ENCODE results near the gene CYP26C1. TPM values are rescaled to one million over a fixed set of nuclear protein-coding genes. Genes with fewer than 3 reads are reported as not detected.
A peak's percentile ranks its signal among the peaks of the same experiment; 100 is the strongest.

The CYP26C1 gene
- total RNA-seq, 4 donors from 2014 or later, result 0.19 to 0.34 TPM; not detected in 2

- Histone ChIP-seq H3K4me3 (no peak overlapping the region), H3K27ac (no peak overlapping the region), H3K4me1 (peaks cover 0 to 13% (median 4%) of the 10 kb centered on the region in 3 donors), H3K36me3 (no peaks in the 10 kb centered on the region), H3K27me3 (peaks cover 0 to 14% (median 0%) of the 10 kb centered on the region in 4 donors), H3K9me3 (no peaks in the 10 kb centered on the region)
- WGBS, 2 donors, result 14 to 30% methylated on average over 1 of the region's 1 CpG
- intact Hi-C loops (cut with DNase I), result no loop called here
- TF ChIP-seq POLR2A (IDR thresholded peaks at IDR 0.05), result no peak
- no peak for TF ChIP-seq CTCF (IDR thresholded peaks at IDR 0.05)
- no peak for DNase-seq
Measured at GRCh38 chr10:93034426-93034825, 26.2 kb upstream of the CYP26C1 start.

DNA sequence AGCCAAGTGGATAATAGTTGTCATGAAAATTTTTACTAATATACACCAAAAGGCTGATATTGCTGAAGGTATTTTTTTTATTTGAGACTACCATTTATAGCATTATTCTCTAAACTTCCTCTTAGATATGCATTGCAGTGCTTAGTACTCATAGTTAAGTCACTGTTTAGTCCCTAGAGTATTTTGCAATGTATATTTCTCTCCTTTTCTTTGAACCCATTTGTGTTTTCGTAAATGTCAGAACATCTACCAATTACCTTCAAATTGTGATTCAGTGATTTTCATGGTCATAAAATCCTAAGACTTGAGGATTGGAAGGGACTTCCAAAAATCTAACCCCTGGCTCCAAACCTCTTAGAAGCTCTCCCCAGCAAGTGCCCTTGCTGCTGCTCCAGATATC lies 21.5 kb upstream of the CYP26C1 start:
- WGBS, 2 donors, result 96 to 100% methylated on average over 1 of the region's 1 CpG
- intact Hi-C loops (cut with DNase I), result no loop called here
- TF ChIP-seq CTCF (IDR thresholded peaks at IDR 0.05), result no peak
- no peak for TF ChIP-seq POLR2A (IDR thresholded peaks at IDR 0.05)
- Histone ChIP-seq H3K9me3 (no peaks in the 10 kb centered on the region), H3K4me3 (no peak overlapping the region), H3K27ac (no peak overlapping the region), H3K27me3 (peaks cover 0 to 5% (median 0%) of the 10 kb centered on the region in 4 donors), H3K36me3 (no peaks in the 10 kb centered on the region), H3K4me1 (peaks cover 0 to 9% (median 4%) of the 10 kb centered on the region in 3 donors)
- DNase-seq, result no peak

DNA sequence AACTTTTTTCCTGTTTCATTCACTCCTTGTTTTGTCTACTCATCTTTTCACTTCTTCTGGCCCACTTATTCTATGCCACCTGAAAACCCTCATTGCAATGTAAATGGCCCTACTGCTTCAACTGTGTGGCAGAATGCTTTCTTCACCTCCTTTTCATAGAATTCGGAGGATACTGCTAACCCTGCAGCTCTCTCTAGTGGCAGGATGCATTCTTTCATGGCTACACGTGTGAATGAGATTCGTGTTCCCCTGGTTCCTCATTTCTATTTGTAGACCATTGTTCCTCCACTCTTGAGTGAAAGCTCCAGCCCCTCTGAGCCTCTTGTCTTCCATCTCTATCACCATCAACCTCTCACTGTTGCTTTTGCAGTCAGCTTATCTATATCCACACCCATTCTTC lies 20.9 kb upstream of the CYP26C1 start:
- peaks cover 0 to 8% (median 3%) of the 10 kb centered on the region in 3 donors for H3K4me1 ChIP-seq
- H3K4me3 ChIP-seq, result no peak overlapping the region
- no peak overlapping the region for H3K27ac ChIP-seq
- H3K27me3 ChIP-seq, result peaks cover 0 to 5% (median 0%) of the 10 kb centered on the region in 4 donors
- no peaks in the 10 kb centered on the region for H3K9me3 ChIP-seq
- H3K36me3 ChIP-seq, result no peaks in the 10 kb centered on the region
- TF ChIP-seq CTCF (IDR thresholded peaks at IDR 0.05) (peak in 2 of 6 experiments; percentile 6 to 29), POLR2A (IDR thresholded peaks at IDR 0.05) (no peak)
- intact Hi-C loops (cut with DNase I), result no loop called here
- DNase-seq, result no peak
- 42 to 44% methylated on average over 3 of the region's 3 CpGs for WGBS, 2 donors

DNA sequence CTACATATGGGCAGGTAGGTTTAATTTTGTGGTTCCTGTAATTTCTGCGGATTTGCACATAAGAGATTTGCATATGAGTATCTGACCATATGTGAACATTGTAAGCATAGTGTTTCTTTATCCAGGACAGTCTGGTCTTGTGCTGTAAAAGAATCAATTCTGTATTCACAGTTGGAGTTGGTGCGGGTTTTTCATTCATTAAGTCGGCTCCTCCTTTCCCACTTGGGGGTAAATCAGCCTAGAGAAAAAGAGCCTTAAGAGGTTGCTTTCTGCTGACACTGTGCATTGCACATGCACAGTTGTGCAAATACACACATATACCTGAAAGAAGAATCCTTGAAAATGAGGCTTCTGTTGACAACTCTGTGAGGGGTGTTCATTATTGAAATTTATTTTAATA lies 6.1 kb upstream of the CYP26C1 start:
- intact Hi-C loops (cut with DNase I), result no loop called here
- no peak for DNase-seq
- H3K36me3 ChIP-seq, result peaks cover 0 to 6% (median 0%) of the 10 kb centered on the region in 3 donors
- H3K27me3 ChIP-seq, result peaks cover 0 to 29% (median 3%) of the 10 kb centered on the region in 4 donors
- WGBS, 2 donors, result 83 to 89% methylated on average over 3 of the region's 3 CpGs
- no peak overlapping the region for H3K27ac ChIP-seq
- no peak for TF ChIP-seq CTCF (IDR thresholded peaks at IDR 0.05)
- no peak for TF ChIP-seq POLR2A (IDR thresholded peaks at IDR 0.05)
- H3K4me3 ChIP-seq, result no peak overlapping the region
- H3K4me1 ChIP-seq, result no peaks in the 10 kb centered on the region
- H3K9me3 ChIP-seq, result no peaks in the 10 kb centered on the region

- Histone ChIP-seq H3K27me3 (peaks cover 2 to 66% (median 13%) of the 10 kb centered on the region in 4 donors), H3K36me3 (peaks cover 0 to 6% (median 0%) of the 10 kb centered on the region in 3 donors), H3K4me1 (peaks cover 14 to 34% (median 24%) of the 10 kb centered on the region in 3 donors), H3K9me3 (no peaks in the 10 kb centered on the region), H3K27ac (no peak overlapping the region), H3K4me3 (no peak overlapping the region)
- TF ChIP-seq CTCF (IDR thresholded peaks at IDR 0.05) (no peak), POLR2A (IDR thresholded peaks at IDR 0.05) (no peak)
- DNase-seq, result no peak
- intact Hi-C loops (cut with DNase I), result no loop called here
- WGBS, 2 donors, result 87 to 89% methylated on average over 3 of the region's 3 CpGs
Measured at GRCh38 chr10:93058139-93058538, 2.5 kb upstream of the CYP26C1 start.
